LNCaP clone FGC (cell line): ENCODE data around the gene LILRB5.
"Not testable (repeated sequence)": the region's sequence is repeated elsewhere in the genome, so short reads cannot be mapped to it uniquely, and the experiment has no call there.

Source experiments
- DNase-seq: peaks from one replicate; pipeline ENCODE4 v3.0.0-alpha.2; 2011; ENCODE audit warnings: low read depth
- H3K4me3 ChIP-seq: 2 replicates; pipeline ENCODE4 v1.5.1; 2011; ENCODE audit warnings: mild to moderate bottlenecking, low read depth, low read length, control low read depth
- CTCF ChIP-seq: IDR thresholded peaks from 2 replicates; pipeline ENCODE4 v1.5.1; 2012; ENCODE audit warnings: mild to moderate bottlenecking; ENCODE audit not compliant: control insufficient read depth, insufficient read depth; ENCODE audit errors: extremely low read depth

The LILRB5 gene

GRCh38 chr19:54207983-54208783 lies 48.9 kb downstream of the LILRB5 start:
- no peak for TF ChIP-seq CTCF
- DNase-seq: no peak

GRCh38 chr19:54207676-54207982 lies 49.4 kb downstream of the LILRB5 start:
- DNase-seq: no peak
- no peak overlapping the region for H3K4me3 ChIP-seq
- TF ChIP-seq CTCF: no peak

More at GRCh38 chr19:54207983-54208783, 48.9 kb downstream of the LILRB5 start:
- no peak overlapping the region for H3K4me3 ChIP-seq

GRCh38 chr19:54207193-54207592 lies 49.9 kb downstream of the LILRB5 start:
- H3K4me3 ChIP-seq, DNase-seq: not testable (repeated sequence)

- no peak overlapping the region for H3K4me3 ChIP-seq
- DNase-seq: no peak
- no peak for TF ChIP-seq CTCF
Measured at GRCh38 chr19:54206831-54207177, 50.3 kb downstream of the LILRB5 start.

GRCh38 chr19:54206030-54206830 lies 50.8 kb downstream of the LILRB5 start:
- no peak overlapping the region for H3K4me3 ChIP-seq
- DNase-seq: no peak
- no peak for TF ChIP-seq CTCF

GRCh38 chr19:54204767-54205468 lies 52.2 kb downstream of the LILRB5 start:
- no peak overlapping the region for H3K4me3 ChIP-seq
- no peak for TF ChIP-seq CTCF
- DNase-seq: no peak

- DNase-seq: peak; percentile 68
- H3K4me3 ChIP-seq: peak overlapping the region; percentile 72
- no peak for TF ChIP-seq CTCF
Measured at GRCh38 chr19:54203151-54203611, 53.9 kb downstream of the LILRB5 start.
